ENCODE measurements around the gene CACNA2D3. TPM values are rescaled to one million over a fixed set of nuclear protein-coding genes. Genes with fewer than 3 reads are reported as not detected.

The CACNA2D3 gene
- total and polyA plus RNA-seq, 4 donors, result 0.06 to 0.37 (median 0.08) TPM; not detected in 1

- Histone ChIP-seq H3K9ac (ENCODE audit: low read depth in 1 of 2, low read length in 2 of 2) (no peak overlapping the region), H3K4me3 (ENCODE audit: low read depth in 1 of 3, low read length in 3 of 3) (no peak overlapping the region), H3K9me3 (ENCODE audit: control insufficient read depth in 4 of 4, low read length in 3 of 4) (no peaks in the 10 kb centered on the region), H3K36me3 (ENCODE audit: control insufficient read depth in 4 of 4, insufficient read depth in 3 of 4, low read depth in 1 of 4, low read length in 3 of 4) (no peaks in the 10 kb centered on the region), H3K4me1 (ENCODE audit: control insufficient read depth in 4 of 4, insufficient read depth in 4 of 4, low read length in 3 of 4) (no peaks in the 10 kb centered on the region), H3K27ac (ENCODE audit: low read depth in 1 of 2, low read length in 2 of 2) (no peak overlapping the region), H3K27me3 (ENCODE audit: control insufficient read depth in 4 of 4, insufficient read depth in 4 of 4, low read length in 3 of 4) (no peaks in the 10 kb centered on the region)
- 43% methylated on average over 3 of the region's 3 CpGs for WGBS
- TF ChIP-seq FOXA2 (IDR thresholded peaks at IDR 0.05) (no peak), MAX (IDR thresholded peaks at IDR 0.05) (no peak), SP1 (IDR thresholded peaks at IDR 0.05) (no peak), HNF4A (conservative IDR thresholded peaks at IDR 0.05) (no peak), YY1 (IDR thresholded peaks at IDR 0.05) (no peak), RAD21 (IDR thresholded peaks at IDR 0.05) (no peak), EGR1 (IDR thresholded peaks at IDR 0.05; ENCODE audit: low read depth in 2 of 2) (no peak), GABPA (IDR thresholded peaks at IDR 0.05 in 1 of 2, conservative IDR thresholded peaks at IDR 0.05 in 1 of 2) (no peak), TAF1 (conservative IDR thresholded peaks at IDR 0.05) (no peak), NR2F2 (IDR thresholded peaks at IDR 0.05) (no peak), JUND (IDR thresholded peaks at IDR 0.05) (no peak)
- TF ChIP-seq, protein P1, sequence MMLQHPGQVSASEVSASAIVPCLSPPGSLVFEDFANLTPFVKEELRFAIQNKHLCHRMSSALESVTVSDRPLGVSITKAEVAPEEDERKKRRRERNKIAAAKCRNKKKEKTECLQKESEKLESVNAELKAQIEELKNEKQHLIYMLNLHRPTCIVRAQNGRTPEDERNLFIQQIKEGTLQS (IDR thresholded peaks at IDR 0.05), result no peak
- TF ChIP-seq, protein P2, sequence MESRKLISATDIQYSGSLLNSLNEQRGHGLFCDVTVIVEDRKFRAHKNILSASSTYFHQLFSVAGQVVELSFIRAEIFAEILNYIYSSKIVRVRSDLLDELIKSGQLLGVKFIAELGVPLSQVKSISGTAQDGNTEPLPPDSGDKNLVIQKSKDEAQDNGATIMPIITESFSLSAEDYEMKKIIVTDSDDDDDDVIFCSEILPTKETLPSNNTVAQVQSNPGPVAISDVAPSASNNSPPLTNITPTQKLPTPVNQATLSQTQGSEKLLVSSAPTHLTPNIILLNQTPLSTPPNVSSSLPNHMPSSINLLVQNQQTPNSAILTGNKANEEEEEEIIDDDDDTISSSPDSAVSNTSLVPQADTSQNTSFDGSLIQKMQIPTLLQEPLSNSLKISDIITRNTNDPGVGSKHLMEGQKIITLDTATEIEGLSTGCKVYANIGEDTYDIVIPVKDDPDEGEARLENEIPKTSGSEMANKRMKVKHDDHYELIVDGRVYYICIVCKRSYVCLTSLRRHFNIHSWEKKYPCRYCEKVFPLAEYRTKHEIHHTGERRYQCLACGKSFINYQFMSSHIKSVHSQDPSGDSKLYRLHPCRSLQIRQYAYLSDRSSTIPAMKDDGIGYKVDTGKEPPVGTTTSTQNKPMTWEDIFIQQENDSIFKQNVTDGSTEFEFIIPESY (IDR thresholded peaks at IDR 0.05), result no peak
- TF ChIP-seq, protein P3, sequence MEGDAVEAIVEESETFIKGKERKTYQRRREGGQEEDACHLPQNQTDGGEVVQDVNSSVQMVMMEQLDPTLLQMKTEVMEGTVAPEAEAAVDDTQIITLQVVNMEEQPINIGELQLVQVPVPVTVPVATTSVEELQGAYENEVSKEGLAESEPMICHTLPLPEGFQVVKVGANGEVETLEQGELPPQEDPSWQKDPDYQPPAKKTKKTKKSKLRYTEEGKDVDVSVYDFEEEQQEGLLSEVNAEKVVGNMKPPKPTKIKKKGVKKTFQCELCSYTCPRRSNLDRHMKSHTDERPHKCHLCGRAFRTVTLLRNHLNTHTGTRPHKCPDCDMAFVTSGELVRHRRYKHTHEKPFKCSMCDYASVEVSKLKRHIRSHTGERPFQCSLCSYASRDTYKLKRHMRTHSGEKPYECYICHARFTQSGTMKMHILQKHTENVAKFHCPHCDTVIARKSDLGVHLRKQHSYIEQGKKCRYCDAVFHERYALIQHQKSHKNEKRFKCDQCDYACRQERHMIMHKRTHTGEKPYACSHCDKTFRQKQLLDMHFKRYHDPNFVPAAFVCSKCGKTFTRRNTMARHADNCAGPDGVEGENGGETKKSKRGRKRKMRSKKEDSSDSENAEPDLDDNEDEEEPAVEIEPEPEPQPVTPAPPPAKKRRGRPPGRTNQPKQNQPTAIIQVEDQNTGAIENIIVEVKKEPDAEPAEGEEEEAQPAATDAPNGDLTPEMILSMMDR (IDR thresholded peaks at IDR 0.05; ENCODE audit: low read depth, low read length, missing input control), result no peak
- no peak for DNase-seq (ENCODE audit: low spot score)
Observed at GRCh38 chr3:54543446-54543845, 421.1 kb downstream of the CACNA2D3 start.

DNA sequence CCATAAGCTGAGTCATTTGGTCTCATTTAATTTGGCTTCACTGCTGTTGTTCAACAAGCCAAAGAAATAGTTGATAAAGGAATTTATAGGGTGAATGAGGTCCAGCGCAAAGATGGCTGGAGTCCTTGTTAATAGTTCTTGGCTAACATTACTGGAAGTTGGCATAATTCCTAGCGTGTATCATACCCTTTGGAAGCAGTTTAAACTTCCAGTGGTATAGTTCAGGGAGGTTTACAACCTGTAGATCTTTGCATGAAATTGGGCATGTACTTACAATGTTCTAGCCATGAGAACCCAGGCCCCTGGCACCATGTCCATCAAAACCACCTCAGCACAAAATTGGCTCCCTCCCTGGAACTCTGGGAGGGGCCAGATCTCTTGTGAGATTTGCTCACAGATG, 424.7 kb downstream of the CACNA2D3 start:
- no peak overlapping the region for H3K27ac ChIP-seq (ENCODE audit: low read depth in 1 of 2, low read length in 2 of 2)
- no peaks in the 10 kb centered on the region for H3K4me1 ChIP-seq (ENCODE audit: control insufficient read depth in 4 of 4, insufficient read depth in 4 of 4, low read length in 3 of 4)
- H3K36me3 ChIP-seq (ENCODE audit: control insufficient read depth in 4 of 4, insufficient read depth in 3 of 4, low read depth in 1 of 4, low read length in 3 of 4), result no peaks in the 10 kb centered on the region
- no peak for TF ChIP-seq HNF4G (IDR thresholded peaks at IDR 0.05)
- TF ChIP-seq, protein P2 (IDR thresholded peaks at IDR 0.05), result no peak
- TF ChIP-seq, protein P3 (IDR thresholded peaks at IDR 0.05; ENCODE audit: low read depth, low read length, missing input control), result no peak
- no peak for TF ChIP-seq RAD21 (IDR thresholded peaks at IDR 0.05)
- TF ChIP-seq MAX (IDR thresholded peaks at IDR 0.05), result no peak
- no peak for TF ChIP-seq SP1 (IDR thresholded peaks at IDR 0.05)
- no peak for TF ChIP-seq EGR1 (IDR thresholded peaks at IDR 0.05; ENCODE audit: low read depth in 2 of 2)
- TF ChIP-seq FOXA1 (IDR thresholded peaks at IDR 0.05), result no peak
- no peak for TF ChIP-seq HNF4A (conservative IDR thresholded peaks at IDR 0.05)
- no peak for TF ChIP-seq NR2F2 (IDR thresholded peaks at IDR 0.05)
- no peak for TF ChIP-seq YY1 (IDR thresholded peaks at IDR 0.05)
- TF ChIP-seq, protein P1 (IDR thresholded peaks at IDR 0.05), result no peak
- no peak for TF ChIP-seq TAF1 (conservative IDR thresholded peaks at IDR 0.05)
- TF ChIP-seq RXRA (IDR thresholded peaks at IDR 0.05), result no peak
- TF ChIP-seq JUND (IDR thresholded peaks at IDR 0.05), result no peak
- TF ChIP-seq FOXA2 (IDR thresholded peaks at IDR 0.05), result no peak
- TF ChIP-seq GABPA (IDR thresholded peaks at IDR 0.05 in 1 of 2, conservative IDR thresholded peaks at IDR 0.05 in 1 of 2), result no peak
- no peaks in the 10 kb centered on the region for H3K9me3 ChIP-seq (ENCODE audit: control insufficient read depth in 4 of 4, low read length in 3 of 4)
- no peak overlapping the region for H3K4me3 ChIP-seq (ENCODE audit: low read depth in 1 of 3, low read length in 3 of 3)
- H3K27me3 ChIP-seq (ENCODE audit: control insufficient read depth in 4 of 4, insufficient read depth in 4 of 4, low read length in 3 of 4), result peaks cover 0 to 2% (median 0%) of the 10 kb centered on the region in 4 donors
- DNase-seq (ENCODE audit: low spot score), result no peak
- H3K9ac ChIP-seq (ENCODE audit: low read depth in 1 of 2, low read length in 2 of 2), result no peak overlapping the region
- 80% methylated on average over 2 of the region's 2 CpGs for WGBS
